OCI-LY3 (cell line): ENCODE data around the gene COL24A1.

Source experiments
- CTCF ChIP-seq: fragments of 200-600, 300-600 bp; sonication (generic); IDR thresholded peaks from 2 replicates; pipeline ENCODE4 v1.5.1; 2014; ENCODE audit warnings: antibody characterized with exemption, low read length, low read depth
- EZH2phosphoT487 ChIP-seq: fragments of 200-600 bp; shearing (Covaris generic); IDR thresholded peaks from 2 replicates; pipeline ENCODE4 v1.6.1; 2018; ENCODE audit warnings: antibody characterized with exemption, mixed run types, low read depth

- TF ChIP-seq CTCF: no peak
- TF ChIP-seq EZH2phosphoT487: no peak
Observed at GRCh38 chr1:86152887-86153286, 3.7 kb downstream of the COL24A1 start.
